Neural cell (in vitro differentiated cells): ENCODE data around the gene TMEM269. TPM values are rescaled to one million over a fixed set of nuclear protein-coding genes. Genes with fewer than 3 reads are reported as not detected.

Source experiments
- H2AFZ ChIP-seq: fragments of 200-600, 300-800 bp; sonication (generic), shearing (Covaris generic); 2 replicates; pipeline ENCODE4 v1.6.0; 2014; ENCODE audit warnings: low read depth, mild to moderate bottlenecking, antibody characterized with exemption, low read length, moderate library complexity
- H3F3A ChIP-seq: fragments of 200-600 bp; shearing (Covaris generic); 2 replicates; pipeline ENCODE4 v1.6.1; 2016; ENCODE audit warnings: mild to moderate bottlenecking, moderate library complexity, mixed read lengths, antibody characterized with exemption, low read length; ENCODE audit not compliant: insufficient read depth, poor library complexity, severe bottlenecking
- H3K27ac ChIP-seq: fragments of 200-600, 300-800 bp; sonication (generic), shearing (Covaris generic); 2 replicates; pipeline ENCODE4 v1.5.1; 2014; ENCODE audit warnings: mild to moderate bottlenecking, low read length, moderate library complexity
- H3K27me3 ChIP-seq: fragments of 300-800, 200-600 bp; sonication (generic), shearing (Covaris generic); 2 replicates; pipeline ENCODE4 v1.6.0; 2014; ENCODE audit warnings: mild to moderate bottlenecking, low read depth, low read length, moderate library complexity; ENCODE audit not compliant: insufficient read depth
- H3K36me3 ChIP-seq: fragments of 300-800, 200-600 bp; sonication (generic), shearing (Covaris generic); 2 replicates; pipeline ENCODE4 v1.5.1; 2014; ENCODE audit warnings: mild to moderate bottlenecking, antibody characterized with exemption, low read length, moderate library complexity; ENCODE audit not compliant: insufficient read depth
- H3K4me2 ChIP-seq: fragments of 300-800, 200-600 bp; sonication (generic), shearing (Covaris generic); 2 replicates; pipeline ENCODE4 v1.6.0; 2014; ENCODE audit warnings: mild to moderate bottlenecking, low read length
- H3K4me3 ChIP-seq: fragments of 300-800, 200-600 bp; sonication (generic), shearing (Covaris generic); 2 replicates; pipeline ENCODE4 v1.5.1; 2014; ENCODE audit warnings: mild to moderate bottlenecking, low read length, moderate library complexity
- H3K79me2 ChIP-seq: fragments of 200-600 bp; shearing (Covaris generic); replicated peaks from 2 replicates; pipeline ENCODE4 v1.6.0; 2014; ENCODE audit warnings: mild to moderate bottlenecking, low read length, moderate library complexity; ENCODE audit not compliant: insufficient read depth
- H3K9ac ChIP-seq: fragments of 300-800, 200-600 bp; sonication (generic), shearing (Covaris generic); 2 replicates; pipeline ENCODE4 v1.6.1; 2016; ENCODE audit warnings: mild to moderate bottlenecking, low read length, mixed read lengths
- H3K9me2 ChIP-seq: fragments of 200-600 bp; shearing (Covaris generic); 2 replicates; pipeline ENCODE4 v1.6.1; 2016; ENCODE audit warnings: mild to moderate bottlenecking, low read length, mixed read lengths; ENCODE audit not compliant: insufficient read depth
- H3K9me3 ChIP-seq: fragments of 200-600, 300-800 bp; sonication (generic), shearing (Covaris generic); 2 replicates; pipeline ENCODE4 v1.6.1; 2016; ENCODE audit warnings: mild to moderate bottlenecking, mixed run types, low read length, moderate library complexity, mixed read lengths
- H4K20me1 ChIP-seq: fragments of 200-600 bp; shearing (Covaris generic); 2 replicates; pipeline ENCODE4 v1.6.1; 2016; ENCODE audit warnings: mild to moderate bottlenecking, mixed run types; ENCODE audit not compliant: insufficient read depth
- EP300 ChIP-seq: fragments of 450-650 bp; conservative IDR thresholded peaks from 2 replicates; pipeline ENCODE4 v1.6.1; 2014; ENCODE audit warnings: antibody characterized with exemption, mild to moderate bottlenecking, moderate library complexity; ENCODE audit not compliant: poor library complexity, severe bottlenecking
- EZH2 ChIP-seq: fragments of 200-600, 300-800 bp; shearing (Covaris generic), sonication (generic); IDR thresholded peaks from 2 replicates; pipeline ENCODE4 v1.6.1; 2014; ENCODE audit warnings: antibody characterized with exemption, low read length, borderline replicate concordance, mild to moderate bottlenecking; ENCODE audit not compliant: insufficient read depth, poor library complexity, severe bottlenecking
- MXI1 ChIP-seq: fragments of 450-650 bp; conservative IDR thresholded peaks from 2 replicates; pipeline ENCODE4 v1.6.1; 2014; ENCODE audit warnings: antibody characterized with exemption, mild to moderate bottlenecking; ENCODE audit not compliant: poor library complexity, severe bottlenecking
- POLR2AphosphoS5 ChIP-seq: IDR thresholded peaks from 2 replicates; pipeline ENCODE4 v1.6.1; 2012
- RAD21 ChIP-seq: fragments of 450-650 bp; conservative IDR thresholded peaks from 2 replicates; pipeline ENCODE4 v1.6.1; 2014; ENCODE audit warnings: antibody characterized with exemption, mild to moderate bottlenecking, moderate library complexity
- SMC3 ChIP-seq: fragments of 450-650 bp; conservative IDR thresholded peaks from 2 replicates; pipeline ENCODE4 v1.6.1; 2014; ENCODE audit warnings: antibody characterized with exemption, mild to moderate bottlenecking, moderate library complexity; ENCODE audit not compliant: poor library complexity
- TAF1 ChIP-seq: IDR thresholded peaks from 2 replicates; pipeline ENCODE4 v1.6.1; 2012; ENCODE audit warnings: low read depth
- polyA plus RNA-seq: library from polyadenylated mRNA; depleted of rRNA; stranded (reverse); fragments of >200 nt; gene quantifications from 2 replicates; pipeline ENCODE4 v1.2.3, GENCODE V29; 2014
- TF ChIP-seq, protein P1 (sequence below): fragments of 450-650 bp; IDR thresholded peaks from 2 replicates; pipeline ENCODE4 v1.5.1; 2014; ENCODE audit warnings: antibody characterized with exemption, mild to moderate bottlenecking, moderate library complexity; ENCODE audit not compliant: poor library complexity, severe bottlenecking
- TF ChIP-seq, protein P2 (sequence below): IDR thresholded peaks from 2 replicates; pipeline ENCODE4 v1.6.1; 2012; ENCODE audit warnings: borderline replicate concordance

TMEM269 gene
- polyA plus RNA-seq, 1 donor from 2014 or later = 1.1 TPM

DNA sequence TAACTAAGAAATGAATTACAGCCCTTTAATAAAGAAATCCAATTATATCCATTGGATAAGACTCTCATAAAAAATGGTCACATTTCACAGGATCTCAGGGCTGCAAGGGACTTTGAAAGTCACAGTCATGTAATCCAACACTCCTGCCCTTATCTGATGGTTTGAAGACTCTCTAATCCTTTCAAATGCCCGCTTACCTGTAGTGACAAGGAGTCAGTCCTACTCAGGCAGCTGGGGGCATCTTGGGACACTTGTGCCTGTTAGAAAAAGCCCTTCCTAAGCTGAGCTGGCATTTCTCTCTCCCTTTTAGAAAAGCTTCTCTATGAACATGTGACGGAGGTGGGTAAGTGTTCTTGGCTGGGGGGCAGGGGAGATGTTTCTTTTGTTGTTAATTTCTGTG lies 50.6 kb downstream of the TMEM269 start:
- no peaks in the 10 kb centered on the region for H3K9me2 ChIP-seq
- TF ChIP-seq EP300 (no peak), EZH2 (no peak)
- no peaks in the 10 kb centered on the region for H3F3A ChIP-seq
- no peaks in the 10 kb centered on the region for H3K79me2 ChIP-seq
- H4K20me1 ChIP-seq = no peaks in the 10 kb centered on the region
- H3K4me3 ChIP-seq = no peak overlapping the region
- H3K9me3 ChIP-seq = no peaks in the 10 kb centered on the region
- no peak overlapping the region for H3K27ac ChIP-seq
- no peak overlapping the region for H2AFZ ChIP-seq
- no peak overlapping the region for H3K9ac ChIP-seq
- H3K4me2 ChIP-seq = no peak overlapping the region
- H3K27me3 ChIP-seq = no peaks in the 10 kb centered on the region
- H3K36me3 ChIP-seq = no peaks in the 10 kb centered on the region

DNA sequence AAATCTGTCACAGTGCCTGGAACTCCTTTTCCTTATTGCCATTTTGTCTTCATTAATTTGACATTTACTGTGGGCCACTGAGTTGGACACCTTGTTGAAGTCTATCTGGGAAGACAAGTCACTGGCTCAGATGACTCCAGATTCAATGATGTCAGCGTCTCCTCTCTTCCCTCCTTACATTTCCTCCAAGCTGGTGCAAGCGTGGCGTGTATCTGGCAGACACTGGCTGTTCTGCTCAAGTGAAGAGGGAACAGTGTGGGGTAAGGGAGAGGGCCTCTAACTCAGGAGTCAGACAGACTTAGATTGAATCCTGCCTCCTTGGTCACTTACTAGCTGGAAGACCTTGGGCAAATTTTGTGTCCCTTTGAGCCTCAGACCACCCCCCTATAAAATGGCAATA lies 52.9 kb downstream of the TMEM269 start:
- H2AFZ ChIP-seq = no peak overlapping the region
- H3K9me3 ChIP-seq = no peaks in the 10 kb centered on the region
- no peaks in the 10 kb centered on the region for H3K36me3 ChIP-seq
- H3K4me3 ChIP-seq = no peak overlapping the region
- no peaks in the 10 kb centered on the region for H3K9me2 ChIP-seq
- H4K20me1 ChIP-seq = no peaks in the 10 kb centered on the region
- H3K4me2 ChIP-seq = no peak overlapping the region
- TF ChIP-seq TAF1 (no peak), EZH2 (no peak), EP300 (no peak), POLR2AphosphoS5 (no peak), MXI1 (no peak), RAD21 (no peak), SMC3 (no peak)
- TF ChIP-seq, protein P1, sequence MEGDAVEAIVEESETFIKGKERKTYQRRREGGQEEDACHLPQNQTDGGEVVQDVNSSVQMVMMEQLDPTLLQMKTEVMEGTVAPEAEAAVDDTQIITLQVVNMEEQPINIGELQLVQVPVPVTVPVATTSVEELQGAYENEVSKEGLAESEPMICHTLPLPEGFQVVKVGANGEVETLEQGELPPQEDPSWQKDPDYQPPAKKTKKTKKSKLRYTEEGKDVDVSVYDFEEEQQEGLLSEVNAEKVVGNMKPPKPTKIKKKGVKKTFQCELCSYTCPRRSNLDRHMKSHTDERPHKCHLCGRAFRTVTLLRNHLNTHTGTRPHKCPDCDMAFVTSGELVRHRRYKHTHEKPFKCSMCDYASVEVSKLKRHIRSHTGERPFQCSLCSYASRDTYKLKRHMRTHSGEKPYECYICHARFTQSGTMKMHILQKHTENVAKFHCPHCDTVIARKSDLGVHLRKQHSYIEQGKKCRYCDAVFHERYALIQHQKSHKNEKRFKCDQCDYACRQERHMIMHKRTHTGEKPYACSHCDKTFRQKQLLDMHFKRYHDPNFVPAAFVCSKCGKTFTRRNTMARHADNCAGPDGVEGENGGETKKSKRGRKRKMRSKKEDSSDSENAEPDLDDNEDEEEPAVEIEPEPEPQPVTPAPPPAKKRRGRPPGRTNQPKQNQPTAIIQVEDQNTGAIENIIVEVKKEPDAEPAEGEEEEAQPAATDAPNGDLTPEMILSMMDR = no peak
- TF ChIP-seq, protein P2, sequence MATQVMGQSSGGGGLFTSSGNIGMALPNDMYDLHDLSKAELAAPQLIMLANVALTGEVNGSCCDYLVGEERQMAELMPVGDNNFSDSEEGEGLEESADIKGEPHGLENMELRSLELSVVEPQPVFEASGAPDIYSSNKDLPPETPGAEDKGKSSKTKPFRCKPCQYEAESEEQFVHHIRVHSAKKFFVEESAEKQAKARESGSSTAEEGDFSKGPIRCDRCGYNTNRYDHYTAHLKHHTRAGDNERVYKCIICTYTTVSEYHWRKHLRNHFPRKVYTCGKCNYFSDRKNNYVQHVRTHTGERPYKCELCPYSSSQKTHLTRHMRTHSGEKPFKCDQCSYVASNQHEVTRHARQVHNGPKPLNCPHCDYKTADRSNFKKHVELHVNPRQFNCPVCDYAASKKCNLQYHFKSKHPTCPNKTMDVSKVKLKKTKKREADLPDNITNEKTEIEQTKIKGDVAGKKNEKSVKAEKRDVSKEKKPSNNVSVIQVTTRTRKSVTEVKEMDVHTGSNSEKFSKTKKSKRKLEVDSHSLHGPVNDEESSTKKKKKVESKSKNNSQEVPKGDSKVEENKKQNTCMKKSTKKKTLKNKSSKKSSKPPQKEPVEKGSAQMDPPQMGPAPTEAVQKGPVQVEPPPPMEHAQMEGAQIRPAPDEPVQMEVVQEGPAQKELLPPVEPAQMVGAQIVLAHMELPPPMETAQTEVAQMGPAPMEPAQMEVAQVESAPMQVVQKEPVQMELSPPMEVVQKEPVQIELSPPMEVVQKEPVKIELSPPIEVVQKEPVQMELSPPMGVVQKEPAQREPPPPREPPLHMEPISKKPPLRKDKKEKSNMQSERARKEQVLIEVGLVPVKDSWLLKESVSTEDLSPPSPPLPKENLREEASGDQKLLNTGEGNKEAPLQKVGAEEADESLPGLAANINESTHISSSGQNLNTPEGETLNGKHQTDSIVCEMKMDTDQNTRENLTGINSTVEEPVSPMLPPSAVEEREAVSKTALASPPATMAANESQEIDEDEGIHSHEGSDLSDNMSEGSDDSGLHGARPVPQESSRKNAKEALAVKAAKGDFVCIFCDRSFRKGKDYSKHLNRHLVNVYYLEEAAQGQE = no peak
- H3F3A ChIP-seq = no peaks in the 10 kb centered on the region
- H3K9ac ChIP-seq = no peak overlapping the region
- H3K27me3 ChIP-seq = no peaks in the 10 kb centered on the region
- H3K79me2 ChIP-seq = no peaks in the 10 kb centered on the region
- no peak overlapping the region for H3K27ac ChIP-seq
